Mesodermal cell (in vitro differentiated cells): ENCODE results near the gene AUTS2.
"Not testable (repeated sequence)": the region's sequence is repeated elsewhere in the genome, so short reads cannot be mapped to it uniquely, and the experiment has no call there.

Experiments used
- H3K27ac ChIP-seq: 2 replicates; pipeline ENCODE4 v1.7.0; 2013; ENCODE audit warnings: mild to moderate bottlenecking, low read depth, low read length, moderate library complexity; ENCODE audit not compliant: severe bottlenecking
- H3K36me3 ChIP-seq: 2 replicates; pipeline ENCODE4 v1.7.1; 2013; ENCODE audit warnings: mild to moderate bottlenecking, low read length, moderate library complexity; ENCODE audit not compliant: control insufficient read depth, insufficient read depth
- H3K4me1 ChIP-seq: one replicate; pipeline ENCODE4 v1.7.1; 2013; ENCODE audit warnings: mild to moderate bottlenecking, low read length; ENCODE audit not compliant: insufficient read depth, control insufficient read depth, poor library complexity, severe bottlenecking
- H3K4me3 ChIP-seq: 2 replicates; pipeline ENCODE4 v1.7.0; 2013; ENCODE audit warnings: low read length, control low read depth, mild to moderate bottlenecking; ENCODE audit not compliant: insufficient read depth, poor library complexity, severe bottlenecking; ENCODE audit errors: extremely low read depth
- H3K9me3 ChIP-seq: 2 replicates; pipeline ENCODE4 v1.7.1; 2013; ENCODE audit warnings: mild to moderate bottlenecking, low read length, moderate library complexity; ENCODE audit not compliant: control insufficient read depth
- WGBS, 2 experiments: methylation state at CpG; one replicate each; pipeline ENCODE4 v1.1.5; 2013; ENCODE audit warnings: missing lambda C conversion rate in 2 of 2; ENCODE audit not compliant: insufficient coverage in 2 of 2; 5-methylcytosine and 5-hydroxymethylcytosine counted together

Gene AUTS2

DNA sequence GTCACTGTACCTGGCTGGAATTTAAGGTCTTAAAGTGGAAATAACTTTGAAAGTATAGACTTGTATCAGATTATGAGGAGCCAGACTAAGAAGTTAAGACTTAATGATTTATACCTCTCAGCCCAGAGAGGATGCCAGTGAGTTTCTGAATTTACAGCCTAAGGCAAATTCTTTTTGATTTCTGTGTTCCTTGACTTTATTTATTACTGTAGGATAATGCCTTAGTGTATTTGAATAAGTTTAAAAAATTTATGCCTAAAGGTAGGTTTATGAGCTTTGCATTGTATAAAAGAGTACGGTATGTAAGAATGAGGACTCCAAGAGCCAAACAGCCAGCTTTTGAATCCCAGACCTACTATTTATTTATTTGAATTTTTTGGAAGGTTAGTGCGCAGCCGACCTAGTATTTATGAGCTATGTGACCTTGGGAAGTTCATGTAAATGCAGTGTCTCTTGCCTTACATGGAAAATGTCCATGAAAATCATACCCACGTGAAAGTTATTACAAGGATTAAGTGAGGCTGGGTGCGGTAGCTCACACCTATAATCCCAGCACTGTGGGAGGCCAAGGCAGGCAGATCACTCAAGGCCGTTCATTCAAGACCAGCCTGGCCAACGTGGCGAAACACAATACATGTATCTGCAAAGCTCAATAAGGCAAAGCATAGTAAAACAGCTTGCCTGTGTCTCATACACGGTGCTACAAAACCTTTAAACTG, 174.6 kb downstream of the AUTS2 start:
- 67 to 77% methylated on average over 1 to 6 of the region's 9 CpGs for WGBS, 2 experiments
- H3K9me3 ChIP-seq, result no peaks in the 10 kb centered on the region

DNA sequence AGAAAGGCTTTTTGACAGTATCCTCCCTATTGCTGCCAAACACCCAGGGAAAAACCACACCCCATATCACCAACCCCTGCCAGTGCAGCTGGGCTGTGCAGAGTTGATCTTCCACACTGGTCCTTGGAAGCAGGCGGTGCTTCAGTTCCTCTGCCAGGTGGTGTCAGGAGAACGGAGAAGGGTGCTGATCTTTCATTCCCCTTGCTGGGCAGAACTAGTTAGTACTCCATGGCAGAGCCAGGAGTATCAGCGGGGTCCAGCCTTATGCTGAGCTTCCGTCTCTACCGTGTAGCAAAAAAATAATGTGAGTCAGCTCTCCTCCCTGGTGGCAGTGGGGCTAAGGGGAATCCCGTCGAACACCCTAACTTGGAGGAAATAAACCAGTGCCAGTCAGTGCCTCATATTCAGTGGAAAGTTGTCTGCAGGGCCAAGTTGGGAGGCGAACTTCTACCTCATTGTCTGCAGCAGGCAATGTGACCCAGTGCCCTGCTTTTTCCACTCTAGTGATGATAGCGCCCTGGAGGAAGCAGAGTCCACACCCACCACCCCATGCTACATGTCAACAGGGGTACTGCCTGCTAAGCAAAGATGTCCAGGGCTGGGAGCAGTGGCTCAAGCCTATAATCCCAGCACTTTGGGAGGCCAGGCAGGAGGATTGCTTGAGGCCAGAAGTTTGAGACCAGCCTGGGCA, 175.4 kb downstream of the AUTS2 start:
- 91 to 95% methylated on average over 8 to 9 of the region's 9 CpGs for WGBS, 2 experiments
- Histone ChIP-seq H3K4me3 (no peak overlapping the region), H3K9me3 (no peaks in the 10 kb centered on the region), H3K27ac (no peak overlapping the region), H3K4me1 (peaks cover 12% of the 10 kb centered on the region), H3K36me3 (no peaks in the 10 kb centered on the region)

More for the DNA sequence above, 174.6 kb downstream of the AUTS2 start:
- no peak overlapping the region for H3K4me3 ChIP-seq
- H3K4me1 ChIP-seq, result peaks cover 12% of the 10 kb centered on the region
- no peak overlapping the region for H3K27ac ChIP-seq
- H3K36me3 ChIP-seq, result no peaks in the 10 kb centered on the region

DNA sequence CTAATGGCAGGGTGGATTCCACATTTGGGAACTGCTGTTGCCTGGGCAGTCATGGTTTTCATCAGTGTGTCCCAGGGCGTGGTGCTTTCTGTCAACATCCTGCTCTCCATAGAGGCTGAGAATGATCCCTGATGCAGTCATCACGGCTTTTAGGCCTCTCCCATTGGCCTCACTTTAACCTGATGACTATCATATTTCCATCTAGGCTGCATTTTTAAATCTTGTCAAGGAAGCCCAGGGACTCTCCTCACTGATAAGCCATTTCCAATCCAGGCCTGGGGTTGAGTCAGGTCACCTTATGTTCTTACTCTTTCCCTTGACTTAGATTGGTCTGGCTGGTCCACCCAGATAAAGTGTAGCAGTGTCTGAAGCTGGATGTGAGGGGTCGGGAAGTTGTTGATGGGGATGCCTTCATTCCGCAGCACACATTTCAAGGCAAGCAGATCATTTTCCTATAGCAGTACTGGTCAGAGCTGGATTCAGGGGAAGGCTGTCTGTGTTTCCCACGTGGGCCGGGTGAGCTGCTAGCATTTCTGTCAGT, 177.0 kb downstream of the AUTS2 start:
- Histone ChIP-seq H3K27ac (peak overlapping the region; percentile 52), H3K9me3 (no peaks in the 10 kb centered on the region), H3K4me1 (peaks cover 16% of the 10 kb centered on the region), H3K4me3 (no peak overlapping the region), H3K36me3 (no peaks in the 10 kb centered on the region)
- WGBS, 2 experiments, result 64 to 80% methylated on average over 4 to 6 of the region's 6 CpGs

DNA sequence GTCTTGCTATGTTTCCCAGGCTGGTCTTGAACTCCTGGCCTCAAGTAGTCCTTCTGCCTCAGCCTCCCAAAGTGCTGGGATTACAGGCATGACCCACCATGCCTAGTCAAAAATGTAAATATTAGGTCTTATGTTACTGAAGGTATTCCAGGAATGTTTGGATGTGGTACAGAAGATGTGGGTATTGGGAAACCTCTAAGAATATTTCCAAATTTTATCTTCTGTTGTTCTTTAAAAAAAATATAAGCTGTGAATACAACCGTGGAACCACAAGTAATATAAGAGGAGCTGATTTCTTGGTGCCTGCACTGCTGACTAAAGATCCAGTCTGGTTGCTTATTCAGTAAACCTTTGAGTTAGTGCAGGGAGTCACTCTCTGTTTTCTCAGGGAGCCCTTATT, 178.3 kb downstream of the AUTS2 start:
- Histone ChIP-seq H3K4me3 (no peak overlapping the region), H3K36me3 (no peaks in the 10 kb centered on the region), H3K4me1 (peaks cover 28% of the 10 kb centered on the region), H3K27ac (no peak overlapping the region), H3K9me3 (no peaks in the 10 kb centered on the region)
- WGBS, 2 experiments, result 100% methylated on average over 1 of the region's 1 CpG; no CpG with 5 or more reads in 1 of the 2 experiments

DNA sequence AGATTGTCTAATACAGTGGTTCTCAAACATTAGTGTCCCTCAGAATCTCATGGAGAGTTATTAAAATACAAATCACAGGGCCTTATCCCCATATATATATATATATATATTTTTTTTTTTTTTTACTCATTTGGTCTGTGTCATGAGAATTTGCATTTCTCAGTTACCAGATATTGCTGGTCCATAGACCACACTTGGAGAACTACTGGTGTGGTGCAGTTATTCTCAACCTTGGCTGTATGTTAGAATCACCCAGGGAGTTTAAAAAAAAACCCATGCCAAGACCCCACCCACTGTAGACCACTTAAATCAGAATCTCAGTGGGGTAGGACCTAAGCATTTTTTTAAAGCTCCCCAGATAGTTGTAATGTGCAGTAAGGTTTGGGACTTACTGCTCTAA, 179.9 kb downstream of the AUTS2 start:
- Histone ChIP-seq H3K4me3 (no peak overlapping the region), H3K27ac (no peak overlapping the region), H3K4me1 (peaks cover 33% of the 10 kb centered on the region), H3K9me3 (no peaks in the 10 kb centered on the region), H3K36me3 (no peaks in the 10 kb centered on the region)

DNA sequence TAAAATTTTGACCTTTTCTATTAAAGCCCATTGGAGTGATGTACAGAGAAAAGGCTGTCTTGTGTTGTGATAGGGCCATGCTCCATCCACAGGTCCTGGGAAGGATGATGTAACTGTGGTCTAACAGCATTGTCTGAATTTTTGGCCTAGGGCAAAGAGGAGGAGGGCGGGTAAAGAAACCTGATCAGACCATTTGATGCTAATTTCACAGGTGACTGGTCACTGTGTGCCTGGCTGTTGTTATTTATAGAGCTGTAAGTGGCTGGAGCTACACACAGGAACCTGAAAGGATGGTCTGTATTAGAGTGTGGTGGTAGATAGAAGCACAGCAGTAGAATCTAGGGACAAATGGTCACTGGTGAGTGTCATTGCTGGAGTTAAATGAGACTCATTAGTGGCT, 182.1 kb downstream of the AUTS2 start:
- 100% methylated on average over 1 of the region's 1 CpG for WGBS, 2 experiments
- Histone ChIP-seq H3K4me1 (peaks cover 28% of the 10 kb centered on the region), H3K9me3 (no peaks in the 10 kb centered on the region), H3K4me3 (no peak overlapping the region), H3K27ac (no peak overlapping the region), H3K36me3 (no peaks in the 10 kb centered on the region)

DNA sequence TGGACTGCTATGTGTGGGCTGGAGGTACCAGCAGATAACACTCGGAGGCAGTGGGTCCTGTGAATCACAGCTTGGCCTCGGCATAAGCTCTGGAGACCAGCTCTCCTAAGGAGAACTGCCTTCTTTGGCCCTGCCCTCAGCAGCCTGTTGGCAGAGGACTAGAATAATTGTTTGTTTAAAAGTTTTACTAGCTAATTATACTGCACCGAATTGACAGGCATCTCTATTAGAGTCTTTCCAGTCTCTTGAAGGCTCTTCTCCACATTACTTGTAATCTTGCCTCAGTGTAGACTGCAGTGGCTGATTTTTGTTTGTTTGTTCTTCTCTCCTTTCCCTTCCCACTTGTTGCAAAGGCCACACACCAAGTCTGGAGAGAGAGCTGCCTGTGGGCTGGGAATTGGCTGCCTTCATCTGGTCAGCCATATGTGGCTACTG, 183.2 kb downstream of the AUTS2 start:
- H3K4me3 ChIP-seq, result no peak overlapping the region
- H3K36me3 ChIP-seq, result no peaks in the 10 kb centered on the region
- H3K9me3 ChIP-seq, result no peaks in the 10 kb centered on the region
- WGBS, 2 experiments, result 67 to 72% methylated on average over 1 to 2 of the region's 3 CpGs
- H3K4me1 ChIP-seq, result peaks cover 21% of the 10 kb centered on the region
- no peak overlapping the region for H3K27ac ChIP-seq

DNA sequence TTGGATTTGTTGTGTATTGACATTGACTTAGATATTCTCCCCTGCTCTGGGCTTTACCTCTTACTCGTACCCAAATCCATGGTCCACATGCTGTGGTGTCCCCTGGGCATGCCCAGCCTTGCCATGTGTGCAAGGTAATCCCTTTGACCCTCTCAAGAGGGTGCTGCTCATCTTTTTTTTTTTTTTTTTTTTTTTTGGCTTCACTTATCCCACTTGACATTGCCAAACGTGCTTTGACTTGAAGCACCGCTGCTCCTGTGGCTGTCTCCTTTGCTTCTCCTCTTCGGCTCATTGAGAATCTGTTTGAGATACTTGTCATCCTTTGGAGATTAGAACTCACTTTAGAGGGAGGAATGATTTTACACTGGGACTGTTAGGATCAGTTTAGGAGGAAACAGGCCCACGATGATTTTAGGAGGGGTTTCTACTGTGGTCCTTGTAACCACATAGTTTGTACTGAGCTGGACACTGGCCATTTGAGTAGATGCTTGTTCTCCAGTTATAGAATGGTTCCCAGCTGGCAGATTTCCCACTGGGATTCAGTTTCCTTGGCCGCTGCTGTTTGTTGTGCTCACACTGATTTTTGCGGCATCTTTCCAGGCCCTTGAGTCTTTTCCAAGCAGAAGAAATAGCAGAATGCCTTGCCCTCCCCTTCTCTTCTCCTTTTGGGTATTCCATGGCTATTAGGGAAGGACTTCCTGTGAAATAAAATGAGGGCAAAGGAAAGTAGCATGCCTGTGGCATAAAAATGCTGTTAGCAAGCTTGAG, 184.8 kb downstream of the AUTS2 start:
- Histone ChIP-seq H3K4me1 (peaks cover 21% of the 10 kb centered on the region), H3K36me3 (no peaks in the 10 kb centered on the region), H3K9me3 (no peaks in the 10 kb centered on the region), H3K27ac (no peak overlapping the region), H3K4me3 (no peak overlapping the region)
- 88 to 93% methylated on average over 2 to 3 of the region's 7 CpGs for WGBS, 2 experiments

DNA sequence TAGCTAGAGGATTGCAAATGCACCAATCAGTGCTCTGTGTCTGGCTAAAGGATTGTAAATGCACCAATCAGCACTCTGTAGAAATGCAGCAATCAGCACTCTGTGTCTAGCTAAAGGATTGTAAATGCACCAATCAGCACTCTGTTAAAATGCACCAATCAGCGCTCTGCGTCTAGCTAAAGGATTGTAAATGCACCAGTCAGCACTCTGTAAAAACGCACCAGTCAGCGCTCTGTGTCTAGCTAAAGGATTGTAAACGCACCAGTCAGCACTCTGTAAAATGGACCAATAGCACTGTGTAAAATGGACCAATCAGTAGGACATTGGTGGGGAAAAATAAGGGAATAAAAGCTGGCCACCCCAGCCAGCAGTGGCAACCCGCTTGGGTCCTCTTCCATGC, 187.9 kb downstream of the AUTS2 start:
- H3K4me1 ChIP-seq, H3K27ac ChIP-seq, H3K36me3 ChIP-seq, H3K4me3 ChIP-seq, H3K9me3 ChIP-seq: not testable (repeated sequence)
- WGBS, 2 experiments, result 92% methylated on average over 6 of the region's 6 CpGs

DNA sequence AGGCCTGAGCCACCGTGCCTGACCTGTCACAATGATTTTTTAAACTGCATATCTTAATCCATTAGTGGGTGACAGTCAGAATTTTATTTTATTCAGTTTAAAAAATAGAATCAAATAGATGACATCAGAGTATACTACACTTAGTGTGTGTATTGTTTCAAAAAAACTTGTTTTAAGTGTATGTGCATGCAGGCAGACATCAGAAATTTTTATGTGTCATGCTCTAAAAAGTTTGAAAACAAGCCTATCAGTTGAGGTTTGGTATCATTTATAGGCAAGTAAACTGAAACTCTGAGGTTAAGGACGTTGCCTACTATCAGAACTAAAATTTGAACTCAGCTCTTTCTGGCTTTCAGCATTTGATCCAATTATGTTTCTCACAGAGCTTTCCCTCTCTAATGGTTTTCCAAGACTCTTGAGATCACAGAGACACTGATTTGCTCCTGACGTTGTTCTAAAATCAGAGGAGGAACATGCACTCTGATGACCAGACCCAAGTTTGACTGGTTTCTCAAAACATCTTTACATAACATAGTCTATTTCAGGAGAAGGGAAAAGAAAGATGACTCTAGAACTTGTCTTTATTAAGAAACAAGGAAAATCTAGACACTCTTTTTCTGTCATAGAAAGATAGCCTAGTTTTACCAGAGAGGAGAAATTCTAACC, 188.6 kb downstream of the AUTS2 start:
- WGBS, 2 experiments, result 89 to 90% methylated on average over 2 of the region's 3 CpGs
- no peaks in the 10 kb centered on the region for H3K36me3 ChIP-seq
- peaks cover 2% of the 10 kb centered on the region for H3K4me1 ChIP-seq
- H3K27ac ChIP-seq, result no peak overlapping the region
- no peaks in the 10 kb centered on the region for H3K9me3 ChIP-seq
- H3K4me3 ChIP-seq, result no peak overlapping the region
